SH-SY5Y (cell line): ENCODE data around the gene SLC35F3.

Experiments used
- GATA2 ChIP-seq: IDR thresholded peaks from 2 replicates; pipeline ENCODE4 v1.6.1; 2011; ENCODE audit warnings: mild to moderate bottlenecking, low read depth, low read length
- GATA3 ChIP-seq: IDR thresholded peaks from 2 replicates; pipeline ENCODE4 v1.6.1; 2011; ENCODE audit warnings: low read depth, mild to moderate bottlenecking, low read length, moderate library complexity

DNA sequence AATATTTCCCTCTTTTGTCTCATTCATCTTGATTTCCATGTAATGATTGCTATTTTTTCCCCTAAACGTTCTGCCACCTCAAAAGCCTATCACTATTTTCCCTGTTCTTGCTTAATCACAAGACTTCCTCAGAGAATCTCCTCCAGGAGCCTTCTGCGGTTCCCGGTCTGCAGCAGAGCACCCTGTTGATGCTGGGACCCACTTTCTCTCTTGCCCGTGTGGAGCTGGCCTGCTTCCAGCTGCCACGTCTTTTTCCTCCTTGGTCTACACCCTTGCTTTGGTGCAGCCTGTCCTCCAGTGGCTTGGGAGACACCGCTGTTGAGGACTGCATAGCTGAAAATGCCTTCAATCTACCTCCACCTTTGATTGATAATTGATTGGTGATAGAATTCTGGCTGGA lies 398.8 kb downstream of the SLC35F3 start:
- no peak for TF ChIP-seq GATA2
- TF ChIP-seq GATA3 = no peak
